HG02840 (cell line): ENCODE data around the gene TMEM72.

ENCODE experiments used
- ATAC-seq: cut with Tn5 transposase; IDR thresholded peaks from one replicate; pipeline ENCODE4 v1.9.1; 2021; ENCODE audit warnings: mild to moderate bottlenecking, moderate library complexity, moderate number of reproducible peaks; ENCODE audit not compliant: unreplicated experiment, low FRiP score

TMEM72 gene

GRCh38 chr10:44976352-44977198 is 65.4 kb downstream of the TMEM72 start:
- no peak for ATAC-seq

GRCh38 chr10:44977287-44978212 is 66.4 kb downstream of the TMEM72 start:
- ATAC-seq = no peak

GRCh38 chr10:44978213-44978569 is 67.1 kb downstream of the TMEM72 start:
- ATAC-seq = no peak

- ATAC-seq = no peak
Observed at GRCh38 chr10:44978570-44979280, 67.6 kb downstream of the TMEM72 start, which contains the start of gene DEPP1. DEPP1 (minus strand) TSS chr10:44978809; CDS start chr10:44978030, 779 bp downstream.

GRCh38 chr10:44979281-44980191 is 68.4 kb downstream of the TMEM72 start:
- no peak for ATAC-seq

- ATAC-seq = no peak
Observed at GRCh38 chr10:44980309-44981171, 69.4 kb downstream of the TMEM72 start.

- no peak for ATAC-seq
Observed at GRCh38 chr10:44981172-44982113, 70.3 kb downstream of the TMEM72 start.

- ATAC-seq = no peak
Observed at GRCh38 chr10:44982114-44982460, 71.0 kb downstream of the TMEM72 start.

- no peak for ATAC-seq
Observed at GRCh38 chr10:44982496-44982895, 71.4 kb downstream of the TMEM72 start.

- no peak for ATAC-seq
Observed at GRCh38 chr10:44983066-44983894, 72.1 kb downstream of the TMEM72 start.

GRCh38 chr10:44983895-44984278 is 72.8 kb downstream of the TMEM72 start:
- no peak for ATAC-seq

- ATAC-seq = no peak
Observed at GRCh38 chr10:44984671-44985101, 73.5 kb downstream of the TMEM72 start.

GRCh38 chr10:44985175-44985681 is 74.1 kb downstream of the TMEM72 start:
- no peak for ATAC-seq

- ATAC-seq = no peak
Observed at GRCh38 chr10:44986179-44986578, 75.0 kb downstream of the TMEM72 start.
